ENCODE measurements around the gene CUX1.

The CUX1 gene

GRCh38 chr7:102236592-102237287 is 419.3 kb downstream of the CUX1 start:
- FAIRE-seq (peak; percentile 9), DNase-seq (ENCODE audit: insufficient read length, low spot score) (peak; percentile 85)
- TF ChIP-seq SPI1 (IDR thresholded peaks at IDR 0.05; ENCODE audit: low read depth, low read length) (no peak), TAF1 (IDR thresholded peaks at IDR 0.05; ENCODE audit: low read depth, low read length) (no peak), POLR2AphosphoS5 (IDR thresholded peaks at IDR 0.05; ENCODE audit: low read depth, low read length) (no peak), POLR2A (IDR thresholded peaks at IDR 0.05; ENCODE audit: low read depth, low read length) (no peak), POU2F2 (IDR thresholded peaks at IDR 0.05; ENCODE audit: low read depth, low read length) (no peak), PAX5 (IDR thresholded peaks at IDR 0.05; ENCODE audit: insufficient read depth, low read length, severe bottlenecking) (no peak)

- DNase-seq (ENCODE audit: insufficient read length, low spot score) (no peak), FAIRE-seq (no peak)
- TF ChIP-seq TAF1 (IDR thresholded peaks at IDR 0.05; ENCODE audit: low read depth, low read length) (no peak), POLR2A (IDR thresholded peaks at IDR 0.05; ENCODE audit: low read depth, low read length) (no peak), POU2F2 (IDR thresholded peaks at IDR 0.05; ENCODE audit: low read depth, low read length) (no peak), POLR2AphosphoS5 (IDR thresholded peaks at IDR 0.05; ENCODE audit: low read depth, low read length) (no peak), PAX5 (IDR thresholded peaks at IDR 0.05; ENCODE audit: insufficient read depth, low read length, severe bottlenecking) (no peak), SPI1 (IDR thresholded peaks at IDR 0.05; ENCODE audit: low read depth, low read length) (no peak)
Observed at GRCh38 chr7:102239206-102239820, 421.9 kb downstream of the CUX1 start.

- FAIRE-seq (no peak), DNase-seq (ENCODE audit: insufficient read length, low spot score) (no peak)
- TF ChIP-seq TAF1 (IDR thresholded peaks at IDR 0.05; ENCODE audit: low read depth, low read length) = no peak
- TF ChIP-seq POLR2AphosphoS5 (IDR thresholded peaks at IDR 0.05; ENCODE audit: low read depth, low read length) = no peak
- TF ChIP-seq POU2F2 (IDR thresholded peaks at IDR 0.05; ENCODE audit: low read depth, low read length) = no peak
- no peak for TF ChIP-seq PAX5 (IDR thresholded peaks at IDR 0.05; ENCODE audit: insufficient read depth, low read length, severe bottlenecking)
- TF ChIP-seq SPI1 (IDR thresholded peaks at IDR 0.05; ENCODE audit: low read depth, low read length) = no peak
- TF ChIP-seq POLR2A (IDR thresholded peaks at IDR 0.05; ENCODE audit: low read depth, low read length) = no peak
Observed at GRCh38 chr7:102241431-102241830, 424.0 kb downstream of the CUX1 start.

GRCh38 chr7:102244601-102245000 is 427.2 kb downstream of the CUX1 start:
- FAIRE-seq (no peak), DNase-seq (ENCODE audit: insufficient read length, low spot score) (no peak)
- TF ChIP-seq TAF1 (IDR thresholded peaks at IDR 0.05; ENCODE audit: low read depth, low read length) = no peak
- TF ChIP-seq POLR2AphosphoS5 (IDR thresholded peaks at IDR 0.05; ENCODE audit: low read depth, low read length) = no peak
- TF ChIP-seq POLR2A (IDR thresholded peaks at IDR 0.05; ENCODE audit: low read depth, low read length) = no peak
- no peak for TF ChIP-seq POU2F2 (IDR thresholded peaks at IDR 0.05; ENCODE audit: low read depth, low read length)
- no peak for TF ChIP-seq SPI1 (IDR thresholded peaks at IDR 0.05; ENCODE audit: low read depth, low read length)
- TF ChIP-seq PAX5 (IDR thresholded peaks at IDR 0.05; ENCODE audit: insufficient read depth, low read length, severe bottlenecking) = no peak

GRCh38 chr7:102248081-102248455 is 430.6 kb downstream of the CUX1 start:
- TF ChIP-seq PAX5 (IDR thresholded peaks at IDR 0.05; ENCODE audit: insufficient read depth, low read length, severe bottlenecking) (no peak), POU2F2 (IDR thresholded peaks at IDR 0.05; ENCODE audit: low read depth, low read length) (no peak), POLR2AphosphoS5 (IDR thresholded peaks at IDR 0.05; ENCODE audit: low read depth, low read length) (no peak), TAF1 (IDR thresholded peaks at IDR 0.05; ENCODE audit: low read depth, low read length) (no peak), SPI1 (IDR thresholded peaks at IDR 0.05; ENCODE audit: low read depth, low read length) (no peak), POLR2A (IDR thresholded peaks at IDR 0.05; ENCODE audit: low read depth, low read length) (no peak)
- FAIRE-seq = no peak
- DNase-seq (ENCODE audit: insufficient read length, low spot score) = no peak

GRCh38 chr7:102248456-102249395 is 431.3 kb downstream of the CUX1 start:
- DNase-seq (ENCODE audit: insufficient read length, low spot score) (no peak), FAIRE-seq (no peak)
- no peak for TF ChIP-seq PAX5 (IDR thresholded peaks at IDR 0.05; ENCODE audit: insufficient read depth, low read length, severe bottlenecking)
- no peak for TF ChIP-seq POLR2AphosphoS5 (IDR thresholded peaks at IDR 0.05; ENCODE audit: low read depth, low read length)
- no peak for TF ChIP-seq SPI1 (IDR thresholded peaks at IDR 0.05; ENCODE audit: low read depth, low read length)
- TF ChIP-seq TAF1 (IDR thresholded peaks at IDR 0.05; ENCODE audit: low read depth, low read length) = no peak
- no peak for TF ChIP-seq POU2F2 (IDR thresholded peaks at IDR 0.05; ENCODE audit: low read depth, low read length)
- no peak for TF ChIP-seq POLR2A (IDR thresholded peaks at IDR 0.05; ENCODE audit: low read depth, low read length)

- TF ChIP-seq PAX5 (IDR thresholded peaks at IDR 0.05; ENCODE audit: insufficient read depth, low read length, severe bottlenecking) (no peak), POLR2A (IDR thresholded peaks at IDR 0.05; ENCODE audit: low read depth, low read length) (no peak), SPI1 (IDR thresholded peaks at IDR 0.05; ENCODE audit: low read depth, low read length) (no peak), TAF1 (IDR thresholded peaks at IDR 0.05; ENCODE audit: low read depth, low read length) (no peak), POLR2AphosphoS5 (IDR thresholded peaks at IDR 0.05; ENCODE audit: low read depth, low read length) (no peak), POU2F2 (IDR thresholded peaks at IDR 0.05; ENCODE audit: low read depth, low read length) (no peak)
- no peak for DNase-seq (ENCODE audit: insufficient read length, low spot score)
- FAIRE-seq = no peak
Observed at GRCh38 chr7:102251531-102252365, 434.3 kb downstream of the CUX1 start.

- FAIRE-seq (no peak), DNase-seq (ENCODE audit: insufficient read length, low spot score) (no peak)
- TF ChIP-seq POU2F2 (IDR thresholded peaks at IDR 0.05; ENCODE audit: low read depth, low read length) = no peak
- no peak for TF ChIP-seq TAF1 (IDR thresholded peaks at IDR 0.05; ENCODE audit: low read depth, low read length)
- TF ChIP-seq SPI1 (IDR thresholded peaks at IDR 0.05; ENCODE audit: low read depth, low read length) = no peak
- no peak for TF ChIP-seq PAX5 (IDR thresholded peaks at IDR 0.05; ENCODE audit: insufficient read depth, low read length, severe bottlenecking)
- TF ChIP-seq POLR2A (IDR thresholded peaks at IDR 0.05; ENCODE audit: low read depth, low read length) = no peak
- TF ChIP-seq POLR2AphosphoS5 (IDR thresholded peaks at IDR 0.05; ENCODE audit: low read depth, low read length) = no peak
Observed at GRCh38 chr7:102252366-102252982, 435.0 kb downstream of the CUX1 start.

Data from GM12891 (cell line).